ENCODE measurements around the gene RASGRP1. TPM values are rescaled to one million over a fixed set of nuclear protein-coding genes. Genes with fewer than 3 reads are reported as not detected.
A peak's percentile ranks its signal among the peaks of the same experiment; 100 is the strongest.

The RASGRP1 gene
- total and polyA plus RNA-seq, 5 experiments from 2014 or later: 52.3 to 90.5 (median 83.7) TPM

GRCh38 chr15:38563723-38564519 lies 693 bp downstream of the RASGRP1 start:
- Mint-ChIP-seq H3K4me1 (peaks cover 26 to 73% (median 65%) of the 10 kb centered on the region in 4 donors), H3K36me3 (peaks cover 0 to 32% (median 28%) of the 10 kb centered on the region in 3 donors), H3K9me3 (peaks cover 0 to 5% (median 0%) of the 10 kb centered on the region in 9 donors), H3K27ac (peak overlapping the region; percentile 92 to 98 (median 96)), H3K27me3 (no peaks in the 10 kb centered on the region), H3K4me3 (peak overlapping the region; percentile 92 to 99 (median 98))
- ATAC-seq: peak; percentile 72 to 74
- POLR2A ChIA-PET: interaction anchor here (0.5 to 9.1 kb wide), 33 partner anchors 9 to 135 kb away, joined by 3 to 206 read pairs (median 5); partner anchors contain the start of gene FAM98B
- peak; percentile 73 to 88 (median 85) for DNase-seq

- peak overlapping the region; percentile 91 to 98 (median 96) for H3K27ac Mint-ChIP-seq
- DNase-seq (peak in 1 of 10 donors; percentile 25), ATAC-seq (no peak)
- peaks cover 3 to 48% (median 38%) of the 10 kb centered on the region in 3 donors for H3K36me3 Mint-ChIP-seq
- H3K9me3 Mint-ChIP-seq: no peaks in the 10 kb centered on the region
- no peaks in the 10 kb centered on the region for H3K27me3 Mint-ChIP-seq
- POLR2A ChIA-PET: interaction anchor here (0.5 to 9.1 kb wide), 6 partner anchors 29 to 1962 kb away, joined by 3 to 206 read pairs (median 9); no protein-coding TSS in a partner anchor
- H3K4me3 Mint-ChIP-seq: peak overlapping the region; percentile 92 to 99 (median 98)
- H3K4me1 Mint-ChIP-seq: peaks cover 37 to 89% (median 80%) of the 10 kb centered on the region in 4 donors
These were observed 2.3 kb downstream of the RASGRP1 start for GRCh38 chr15:38562278-38562677.

DNA sequence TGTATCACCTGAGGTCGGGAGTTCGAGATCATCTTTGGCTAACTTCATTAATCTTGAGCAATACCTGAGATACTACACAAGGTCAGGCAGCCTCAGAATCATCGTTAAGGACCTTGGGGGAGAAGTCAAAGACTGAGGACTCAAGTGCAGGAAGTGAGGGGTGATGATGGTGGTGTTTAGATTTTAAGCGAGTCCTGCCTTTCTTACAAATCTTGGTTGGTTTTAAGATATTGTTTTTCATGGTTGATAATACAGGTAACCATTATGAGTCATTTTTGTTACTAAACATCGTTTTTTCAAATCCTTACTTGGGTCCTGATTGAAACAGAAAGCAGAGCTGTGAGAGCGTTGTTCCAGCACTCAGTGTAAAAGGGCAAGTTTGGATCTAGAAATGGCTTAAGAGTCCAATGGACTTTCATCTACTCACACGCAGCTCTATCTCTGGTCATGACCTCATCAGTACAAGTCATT lies 4.1 kb downstream of the RASGRP1 start:
- POLR2A ChIA-PET: interaction anchor here (0.8 to 9.1 kb wide), 7 partner anchors 9 to 126 kb away, joined by 4 to 206 read pairs (median 4); no protein-coding TSS in a partner anchor
- no peaks in the 10 kb centered on the region for H3K27me3 Mint-ChIP-seq
- peaks cover 3 to 65% (median 46%) of the 10 kb centered on the region in 3 donors for H3K36me3 Mint-ChIP-seq
- DNase-seq: peak in 1 of 10 donors; percentile 32
- H3K4me3 Mint-ChIP-seq: peak overlapping the region; percentile 92 to 99 (median 98)
- H3K27ac Mint-ChIP-seq: peak overlapping the region; percentile 69 to 98 (median 93)
- H3K9me3 Mint-ChIP-seq: no peaks in the 10 kb centered on the region
- H3K4me1 Mint-ChIP-seq: peaks cover 50 to 93% (median 83%) of the 10 kb centered on the region in 4 donors
- no peak for ATAC-seq

GRCh38 chr15:38559636-38560307 lies 4.8 kb downstream of the RASGRP1 start:
- H3K4me3 Mint-ChIP-seq: peak overlapping the region; percentile 92 to 99 (median 98)
- H3K4me1 Mint-ChIP-seq: peaks cover 51 to 93% (median 84%) of the 10 kb centered on the region in 4 donors
- H3K27ac Mint-ChIP-seq: peak overlapping the region; percentile 69 to 98 (median 93)
- H3K27me3 Mint-ChIP-seq: no peaks in the 10 kb centered on the region
- no peaks in the 10 kb centered on the region for H3K9me3 Mint-ChIP-seq
- peaks cover 3 to 73% (median 47%) of the 10 kb centered on the region in 3 donors for H3K36me3 Mint-ChIP-seq
- POLR2A ChIA-PET: interaction anchor here (0.8 to 9.1 kb wide), 6 partner anchors 8 to 127 kb away, joined by 4 to 206 read pairs (median 6); no protein-coding TSS in a partner anchor
- DNase-seq (no peak), ATAC-seq (no peak)

GRCh38 chr15:38559131-38559530 lies 5.5 kb downstream of the RASGRP1 start:
- Mint-ChIP-seq H3K27ac (peak overlapping the region; percentile 69 to 98 (median 92)), H3K9me3 (no peaks in the 10 kb centered on the region), H3K36me3 (peaks cover 3 to 75% (median 47%) of the 10 kb centered on the region in 3 donors), H3K4me3 (peak overlapping the region; percentile 38 to 98 (median 96)), H3K4me1 (peaks cover 53 to 98% (median 90%) of the 10 kb centered on the region in 4 donors), H3K27me3 (no peaks in the 10 kb centered on the region)
- no peak for ATAC-seq
- POLR2A ChIA-PET: interaction anchor here (0.9 to 9.1 kb wide), 4 partner anchors 12 to 127 kb away, joined by 3 to 206 read pairs (median 84); no protein-coding TSS in a partner anchor
- no peak for DNase-seq

DNA sequence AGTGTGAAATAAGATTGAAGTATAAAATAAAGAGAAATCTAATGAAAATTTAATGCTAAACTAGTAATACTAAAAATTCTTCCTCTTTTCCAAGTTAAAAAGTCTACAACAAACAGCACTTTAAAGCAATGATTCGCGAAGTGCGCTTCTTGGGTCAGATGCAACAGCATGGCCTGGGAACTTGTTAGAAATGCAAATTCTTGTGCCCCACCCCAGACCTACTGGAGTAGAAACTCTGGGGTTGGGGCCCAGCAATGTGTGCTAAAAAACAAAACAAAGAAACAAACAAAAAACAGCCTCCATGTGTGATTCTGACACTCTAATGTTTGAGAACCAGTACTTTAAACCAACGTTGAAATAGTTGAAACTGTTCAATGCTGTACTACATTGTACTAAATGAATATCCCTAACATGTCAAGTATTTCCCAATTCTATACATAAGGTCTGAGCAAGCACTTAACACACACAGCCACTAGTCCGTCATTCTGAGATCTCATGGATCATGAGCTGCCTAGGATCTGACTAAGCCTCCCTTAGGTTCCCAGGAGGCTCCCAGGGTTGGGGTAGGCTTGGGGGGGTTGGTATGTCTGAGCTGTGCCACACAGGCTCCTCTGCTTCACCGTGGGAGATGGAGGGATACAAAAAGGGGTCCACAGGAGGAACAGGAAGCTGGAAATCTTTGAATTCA lies 6.1 kb downstream of the RASGRP1 start:
- H3K4me3 Mint-ChIP-seq: peak overlapping the region; percentile 48 to 95 (median 78)
- POLR2A ChIA-PET: interaction anchor here (0.9 to 9.1 kb wide), 4 partner anchors 11 to 128 kb away, joined by 3 to 206 read pairs (median 84); no protein-coding TSS in a partner anchor
- DNase-seq (no peak), ATAC-seq (no peak)
- H3K27ac Mint-ChIP-seq: peak overlapping the region; percentile 69 to 98 (median 91)
- H3K4me1 Mint-ChIP-seq: peaks cover 58 to 100% (median 96%) of the 10 kb centered on the region in 4 donors
- H3K27me3 Mint-ChIP-seq: no peaks in the 10 kb centered on the region
- H3K9me3 Mint-ChIP-seq: no peaks in the 10 kb centered on the region
- H3K36me3 Mint-ChIP-seq: peaks cover 3 to 79% (median 43%) of the 10 kb centered on the region in 3 donors

GRCh38 chr15:38557921-38558320 lies 6.7 kb downstream of the RASGRP1 start:
- peak overlapping the region; percentile 69 to 98 (median 91) for H3K27ac Mint-ChIP-seq
- ATAC-seq (peak in 1 of 2 donors; percentile 25), DNase-seq (peak in 1 of 10 donors; percentile 25)
- POLR2A ChIA-PET: interaction anchor here (0.6 to 1.2 kb wide), 3 partner anchors 43 to 133 kb away, joined by 3 to 5 read pairs (median 3); no protein-coding TSS in a partner anchor
- H3K4me1 Mint-ChIP-seq: peaks cover 64 to 100% (median 99%) of the 10 kb centered on the region in 4 donors
- H3K27me3 Mint-ChIP-seq: no peaks in the 10 kb centered on the region
- H3K4me3 Mint-ChIP-seq: peak overlapping the region; percentile 48 to 95 (median 78)
- peaks cover 3 to 85% (median 43%) of the 10 kb centered on the region in 3 donors for H3K36me3 Mint-ChIP-seq
- no peaks in the 10 kb centered on the region for H3K9me3 Mint-ChIP-seq

DNA sequence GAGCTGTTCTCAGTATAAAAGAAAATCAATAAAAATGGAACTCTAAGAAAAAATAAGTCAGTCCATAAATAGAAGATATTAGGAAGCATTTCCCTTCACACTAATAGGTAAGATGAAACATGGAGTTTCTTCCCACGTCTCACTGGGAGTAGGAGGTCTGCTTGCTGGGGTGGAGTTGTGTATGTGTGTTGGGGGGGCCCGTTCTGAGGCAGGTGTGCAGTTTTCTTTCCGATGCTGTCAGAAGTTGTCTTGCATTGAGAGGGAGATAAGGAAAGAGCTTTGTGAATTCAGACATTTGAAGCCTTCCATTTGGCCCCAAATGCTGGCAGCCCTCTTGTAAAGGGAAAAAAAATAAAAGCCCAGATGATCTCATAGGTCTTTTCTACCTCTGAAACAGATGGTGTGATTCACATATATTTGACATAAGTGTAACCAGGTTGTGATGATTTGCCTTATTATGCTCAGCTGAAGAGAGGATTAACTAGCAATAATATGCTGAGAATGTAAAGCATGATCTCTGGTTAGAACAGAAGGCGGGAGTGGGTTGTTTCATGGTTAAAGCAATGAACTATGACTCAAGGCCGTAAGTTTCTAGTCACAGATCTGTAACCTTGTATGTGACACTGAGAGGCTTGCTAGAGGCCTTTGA lies 8.8 kb downstream of the RASGRP1 start:
- ATAC-seq (peak in 1 of 2 donors; percentile 29), DNase-seq (no peak)
- H3K4me3 Mint-ChIP-seq: peak overlapping the region; percentile 4 to 95 (median 71)
- POLR2A ChIA-PET: interaction anchor here (0.9 to 2.4 kb wide), 2 partner anchors 8 to 133 kb away, joined by 3 to 9 read pairs; partner anchors contain the start of gene RASGRP1
- H3K36me3 Mint-ChIP-seq: peaks cover 3 to 86% (median 38%) of the 10 kb centered on the region in 3 donors
- peaks cover 60 to 99% (median 97%) of the 10 kb centered on the region in 4 donors for H3K4me1 Mint-ChIP-seq
- H3K27me3 Mint-ChIP-seq: no peaks in the 10 kb centered on the region
- no peaks in the 10 kb centered on the region for H3K9me3 Mint-ChIP-seq
- H3K27ac Mint-ChIP-seq: peak overlapping the region; percentile 83 to 98 (median 92)

GRCh38 chr15:38554354-38554753 lies 10.3 kb downstream of the RASGRP1 start:
- Mint-ChIP-seq H3K4me3 (peak overlapping the region in 9 of 10 donors; percentile 22 to 95 (median 59)), H3K27ac (peak overlapping the region; percentile 83 to 98 (median 91)), H3K9me3 (no peaks in the 10 kb centered on the region), H3K36me3 (peaks cover 3 to 81% (median 24%) of the 10 kb centered on the region in 3 donors), H3K27me3 (no peaks in the 10 kb centered on the region), H3K4me1 (peaks cover 57 to 93% (median 91%) of the 10 kb centered on the region in 4 donors)
- ATAC-seq (peak; percentile 62 to 85), DNase-seq (peak in 2 of 10 donors; percentile 23 to 34)
- POLR2A ChIA-PET: interaction anchor here (0.7 to 2.4 kb wide), 5 partner anchors 10 to 129 kb away, joined by 3 to 9 read pairs (median 3); partner anchors contain the start of gene RASGRP1

- peak overlapping the region; percentile 58 to 98 (median 88) for H3K27ac Mint-ChIP-seq
- no peaks in the 10 kb centered on the region for H3K9me3 Mint-ChIP-seq
- H3K27me3 Mint-ChIP-seq: no peaks in the 10 kb centered on the region
- DNase-seq (no peak), ATAC-seq (no peak)
- POLR2A ChIA-PET: interaction anchor here (0.9 to 2.6 kb wide), 6 partner anchors 10 to 100 kb away, joined by 3 to 12 read pairs (median 4); partner anchors contain the start of gene RASGRP1
- peaks cover 3 to 82% (median 18%) of the 10 kb centered on the region in 3 donors for H3K36me3 Mint-ChIP-seq
- H3K4me3 Mint-ChIP-seq: peak overlapping the region; percentile 9 to 95 (median 65)
- H3K4me1 Mint-ChIP-seq: peaks cover 57 to 93% (median 91%) of the 10 kb centered on the region in 4 donors
These were observed 11.5 kb downstream of the RASGRP1 start for GRCh38 chr15:38553071-38553470.
